Ramos (cell line): ENCODE data around the gene SOWAHA.
"Not testable (repeated sequence)": the region's sequence is repeated elsewhere in the genome, so short reads cannot be mapped to it uniquely, and the experiment has no call there.

Source experiments
- in situ Hi-C: fragments of 300-500 bp; cut with MboI; formaldehyde crosslinking; loops from one replicate; pipeline ENCODE4 v1.14.3; 2022; ENCODE audit warnings: low sequenced_read_pairs; ENCODE audit not compliant: unreplicated experiment

SOWAHA gene

DNA sequence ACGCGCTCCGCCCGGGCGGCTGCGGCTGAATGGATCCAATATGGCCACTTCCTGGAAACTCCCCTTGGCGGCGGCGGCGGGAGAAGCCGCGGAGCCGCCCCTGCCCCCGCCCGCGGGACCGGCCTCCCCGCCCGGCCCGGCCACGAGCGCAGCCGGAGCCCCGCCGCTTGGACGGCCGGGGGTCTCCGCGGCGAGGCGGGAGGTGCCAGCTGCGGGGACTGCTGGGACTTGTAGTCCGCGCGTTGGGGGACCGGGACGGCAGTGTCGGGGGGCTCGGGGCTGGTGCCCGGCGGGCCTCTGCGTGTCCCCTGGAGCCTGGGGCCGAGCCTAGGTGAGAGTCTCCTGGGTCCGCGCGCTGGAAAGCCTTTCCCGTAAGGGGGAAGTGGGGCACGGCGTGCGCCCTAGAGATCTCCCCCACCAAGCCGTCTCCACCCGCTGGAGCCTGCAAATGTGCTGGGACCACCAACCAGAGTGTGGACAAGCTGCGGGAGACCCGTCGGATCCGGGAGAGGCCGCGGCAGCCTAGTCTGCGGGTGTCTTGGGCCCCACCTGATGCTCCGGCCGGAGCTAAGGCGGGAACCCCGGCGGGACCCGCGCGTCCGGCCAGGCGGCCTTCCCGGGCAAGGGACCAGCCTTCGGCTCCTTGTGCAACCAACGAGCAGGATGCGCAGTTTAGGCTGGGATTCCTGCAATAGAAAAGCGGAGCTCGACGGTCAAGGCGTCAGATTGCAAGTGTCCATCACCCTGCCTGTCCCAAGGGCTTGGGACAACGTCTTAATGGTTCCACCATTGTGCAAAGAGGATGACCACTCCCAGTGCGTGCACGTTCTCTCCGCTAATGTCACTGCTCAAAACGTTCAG lies 35.7 kb upstream of the SOWAHA start, which contains the start of gene SEPTIN8:
Gene SEPTIN8 (minus strand): TSS at position 31 of the 861 bp plus-strand sequence. CDS start 102 bp downstream, outside the sequence.
- in situ Hi-C loops = no loop called here

GRCh38 chr5:132778129-132778528 lies 35.0 kb upstream of the SOWAHA start:
- in situ Hi-C loops = no loop called here

- in situ Hi-C loops = no loop called here
These were observed 34.2 kb upstream of the SOWAHA start for GRCh38 chr5:132778856-132779255.

- in situ Hi-C loops = no loop called here
These were observed 33.1 kb upstream of the SOWAHA start for GRCh38 chr5:132779961-132780360.

DNA sequence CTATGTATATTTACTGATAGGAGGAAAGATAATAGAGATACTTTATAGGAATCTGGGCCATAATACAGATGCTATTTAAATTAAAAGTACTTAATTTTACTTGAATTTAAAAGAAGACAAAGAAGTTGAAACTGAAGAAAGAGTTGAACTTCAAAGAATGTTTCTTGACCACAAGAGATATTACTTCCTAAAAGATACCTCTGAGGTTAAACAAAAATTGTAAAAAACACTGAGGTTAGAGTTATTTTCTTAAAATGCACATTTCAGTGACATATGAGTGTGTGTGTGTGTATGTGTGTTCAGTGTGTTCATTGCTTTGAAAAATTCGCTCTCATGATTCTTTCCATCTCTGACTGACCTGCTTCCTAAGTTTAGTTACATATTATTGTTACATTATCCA lies 32.5 kb upstream of the SOWAHA start:
- in situ Hi-C loops = no loop called here

DNA sequence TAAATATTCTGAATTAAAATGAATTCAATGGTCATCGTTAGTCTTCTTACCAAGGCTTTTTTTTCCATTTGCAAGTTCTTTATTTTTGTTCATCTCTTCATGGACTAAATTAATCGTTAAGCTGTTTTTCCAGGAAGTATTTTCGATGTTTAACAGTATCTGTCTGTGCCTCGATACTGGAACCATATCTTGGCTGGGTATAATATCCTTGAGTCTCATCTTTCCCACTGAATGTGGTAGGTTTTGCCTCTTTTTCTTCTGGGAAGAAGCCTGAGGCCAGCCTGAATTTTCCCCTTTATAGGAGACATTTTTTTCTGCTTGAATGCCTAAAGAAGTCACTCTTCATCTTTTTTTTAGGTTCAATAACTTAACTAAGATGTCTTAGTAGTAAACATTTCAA lies 32.1 kb upstream of the SOWAHA start:
- in situ Hi-C loops = no loop called here

DNA sequence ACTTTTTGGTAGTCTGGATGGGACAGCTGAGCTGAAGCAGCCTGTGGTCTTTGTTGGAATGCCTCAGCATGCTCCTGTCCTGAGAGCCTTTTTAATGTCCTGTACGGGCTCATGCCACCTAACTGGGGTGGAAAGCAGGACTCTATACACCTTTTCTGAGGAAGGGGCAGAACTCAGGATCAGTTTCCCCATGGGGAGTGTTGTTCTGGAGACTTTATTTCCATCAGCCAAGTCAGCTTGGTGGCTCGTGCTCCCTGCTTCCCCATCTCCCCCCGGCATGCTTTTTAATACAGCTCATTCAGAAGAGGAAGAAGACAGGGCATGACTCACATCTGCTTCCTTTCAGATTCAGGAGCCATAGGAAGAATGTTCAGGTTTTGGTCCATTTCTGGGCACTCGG lies 31.0 kb upstream of the SOWAHA start:
- in situ Hi-C loops = no loop called here

DNA sequence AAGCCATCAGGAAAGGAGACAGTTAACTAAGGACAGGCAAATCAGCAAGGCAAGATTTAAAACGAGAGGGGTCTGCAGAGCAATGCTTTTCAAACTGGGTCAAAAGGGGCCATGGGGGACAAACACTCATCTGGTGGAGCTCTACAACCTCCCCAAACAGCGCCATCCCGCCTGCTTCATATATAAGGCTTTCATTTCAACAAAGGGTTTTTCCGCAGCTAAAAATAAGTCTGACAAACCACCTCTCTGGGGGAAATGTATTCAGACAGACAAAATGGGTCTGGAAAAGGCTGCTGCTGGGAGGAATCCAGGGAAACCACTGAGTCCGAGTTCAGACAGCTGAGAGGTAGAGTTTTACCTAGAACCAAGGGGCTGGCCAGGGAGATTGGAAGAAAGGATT lies 27.7 kb upstream of the SOWAHA start:
- in situ Hi-C loops = no loop called here

DNA sequence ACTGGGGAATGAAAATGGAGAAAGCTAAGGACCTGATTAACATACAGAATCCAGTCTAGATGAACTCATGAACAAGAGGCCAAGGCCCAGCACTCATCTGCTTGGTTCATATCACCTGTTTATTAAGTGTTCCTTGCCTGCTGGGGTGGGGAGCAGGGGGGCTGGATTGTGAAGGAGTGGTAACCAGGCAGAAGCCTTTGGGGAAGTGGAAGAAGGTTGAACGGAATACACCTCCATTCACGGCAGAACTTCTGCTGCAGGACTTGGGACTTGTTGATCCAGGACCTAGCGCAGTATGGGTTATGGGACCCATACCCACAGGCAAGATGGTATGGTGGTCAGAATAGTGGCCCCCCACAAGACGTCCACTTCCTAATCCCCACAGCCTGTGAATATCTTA lies 27.2 kb upstream of the SOWAHA start:
- in situ Hi-C loops = no loop called here

GRCh38 chr5:132787076-132787475 lies 26.0 kb upstream of the SOWAHA start:
- in situ Hi-C loops = no loop called here

DNA sequence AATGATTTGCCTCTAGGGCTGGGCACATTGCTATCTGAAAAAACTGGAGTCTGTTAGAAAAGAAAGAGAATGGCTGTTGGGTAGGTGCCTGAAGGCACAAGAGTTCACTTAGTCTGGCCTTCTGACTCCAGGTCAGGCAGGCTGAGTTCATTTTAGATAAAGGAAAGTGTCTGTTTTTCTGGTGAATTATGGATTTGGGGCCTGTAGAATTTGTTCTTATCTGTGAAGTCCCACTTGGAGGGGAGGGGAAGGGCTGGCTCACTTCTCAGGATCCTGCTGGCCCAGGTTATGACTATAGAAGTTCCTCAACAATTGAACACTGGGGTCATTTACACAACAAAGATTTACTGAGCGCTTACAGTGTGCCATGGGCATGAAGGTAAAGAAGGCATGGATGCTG lies 24.6 kb upstream of the SOWAHA start:
- in situ Hi-C loops = no loop called here

GRCh38 chr5:132788990-132789886 lies 23.9 kb upstream of the SOWAHA start:
- in situ Hi-C loops = no loop called here

GRCh38 chr5:132790201-132790865 lies 22.8 kb upstream of the SOWAHA start:
- in situ Hi-C loops = no loop called here

GRCh38 chr5:132791026-132791425 lies 22.1 kb upstream of the SOWAHA start:
- in situ Hi-C loops = no loop called here

GRCh38 chr5:132797651-132798050 lies 15.5 kb upstream of the SOWAHA start:
- in situ Hi-C loops = no loop called here

GRCh38 chr5:132799392-132799791 lies 13.7 kb upstream of the SOWAHA start:
- in situ Hi-C loops = no loop called here

DNA sequence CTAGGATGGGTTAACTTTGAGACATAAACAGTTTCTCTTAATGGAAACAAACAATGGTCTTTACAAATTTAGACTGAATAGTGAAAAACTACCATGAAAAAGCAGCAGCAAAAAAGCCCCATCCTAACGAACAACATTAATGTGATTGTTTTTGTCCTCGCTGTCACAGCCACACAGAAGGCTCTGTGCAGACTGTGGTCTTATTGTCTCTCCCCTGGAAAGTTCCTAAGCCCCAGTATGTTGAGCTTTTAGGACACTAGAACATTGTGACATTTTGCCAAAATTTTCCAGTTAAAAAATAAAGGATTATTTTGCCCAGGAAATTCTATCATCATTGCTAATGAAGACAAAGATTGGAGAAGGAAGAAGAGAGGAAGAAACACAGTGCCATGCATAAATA lies 12.6 kb upstream of the SOWAHA start:
- in situ Hi-C loops = no loop called here

- in situ Hi-C loops = no loop called here
These were observed 10.9 kb upstream of the SOWAHA start for GRCh38 chr5:132802044-132802684.

DNA sequence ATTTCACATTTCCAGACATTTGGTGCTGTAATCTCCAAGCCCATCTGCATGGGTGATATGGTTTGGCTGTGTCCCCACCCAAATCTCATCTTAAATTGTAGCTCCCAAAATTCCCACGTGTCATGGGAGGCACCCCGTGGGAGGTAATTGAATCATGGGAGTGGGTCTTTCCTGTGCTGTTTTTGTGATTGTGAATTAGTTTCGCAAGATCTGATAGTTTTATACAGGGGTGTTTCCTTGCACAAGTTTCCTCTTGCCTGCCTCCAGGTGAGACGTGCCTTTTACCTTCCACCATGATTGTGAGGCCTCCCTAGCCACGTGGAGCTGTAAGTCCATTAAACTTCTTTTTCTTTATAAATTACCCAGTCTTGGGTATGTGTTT lies 10.4 kb upstream of the SOWAHA start:
- in situ Hi-C loops = not testable (repeated sequence)

DNA sequence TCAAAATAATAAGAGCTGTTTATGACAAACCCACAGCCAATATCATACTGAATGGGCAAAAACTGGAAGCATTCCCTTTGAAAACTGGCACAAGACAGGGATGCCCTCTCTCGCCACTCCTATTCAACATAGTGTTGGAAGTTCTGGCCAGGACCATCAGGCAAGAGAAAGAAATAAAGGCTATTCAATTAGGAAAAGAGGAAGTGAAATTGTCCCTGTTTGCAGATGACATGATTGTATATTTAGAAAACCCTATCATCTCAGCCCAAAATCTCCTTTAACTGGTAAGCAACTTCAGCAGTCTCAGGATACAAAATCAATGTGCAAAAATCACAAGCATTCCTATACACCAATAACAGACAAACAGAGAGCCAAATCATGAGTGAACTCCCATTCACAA lies 8.9 kb upstream of the SOWAHA start:
- in situ Hi-C loops = not testable (repeated sequence)
